ENCODE data around the gene IL34.

Gene IL34

DNA sequence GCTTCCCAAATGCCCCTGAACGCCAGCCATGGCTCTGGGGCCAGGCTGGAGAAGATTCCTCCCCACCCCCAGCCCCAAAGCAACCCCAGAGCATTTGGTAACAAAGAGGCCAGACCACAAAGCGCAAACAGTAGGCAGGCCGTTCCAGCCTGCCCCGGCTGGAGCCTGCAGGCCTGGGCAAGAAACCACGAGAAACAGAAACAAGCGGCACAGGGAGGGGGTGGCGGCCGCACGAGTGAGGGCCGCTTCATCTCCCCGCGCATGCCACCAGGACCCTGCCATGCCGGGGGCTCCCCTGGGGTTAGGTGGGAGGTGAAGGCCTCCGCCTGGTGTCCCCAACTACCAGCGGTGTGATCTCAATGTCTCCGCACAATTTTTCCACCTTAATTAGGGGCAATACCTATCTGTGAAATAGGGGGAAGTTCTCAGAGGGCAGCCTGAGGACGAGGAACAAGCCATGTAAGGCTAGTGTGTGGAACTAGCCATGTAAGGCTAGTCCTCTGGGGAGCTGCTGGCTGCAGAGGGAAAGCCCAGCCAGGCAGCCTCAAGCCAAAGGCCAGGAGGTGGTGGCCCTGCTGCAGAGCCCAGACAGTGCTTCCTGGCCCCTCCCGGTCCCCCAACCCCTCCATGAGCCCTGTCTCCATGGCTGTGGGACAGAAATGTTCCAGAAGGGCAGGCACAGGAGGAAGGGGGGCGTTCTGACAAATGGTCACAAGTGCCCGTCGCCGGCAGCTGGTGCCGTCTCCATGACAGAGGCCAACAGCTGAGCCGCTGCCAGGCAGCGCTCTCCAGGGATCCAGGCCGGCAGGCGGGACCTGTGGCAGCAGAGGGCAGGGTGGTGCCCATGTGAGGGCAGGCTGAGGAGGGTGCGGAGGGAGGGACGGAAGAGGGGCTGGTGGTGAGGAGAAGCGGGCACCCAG lies 54.0 kb downstream of the IL34 start:
- Histone ChIP-seq H4K20me1 (ENCODE audit: insufficient read depth, low read length) (no peaks in the 10 kb centered on the region), H3K4me2 (ENCODE audit: low read depth, low read length) (no peak overlapping the region), H3K9me3 (replicated peaks; ENCODE audit: insufficient read depth, low read length) (no peaks in the 10 kb centered on the region), H3K36me3 (replicated peaks; ENCODE audit: insufficient read depth, low read length) (no peaks in the 10 kb centered on the region), H3F3A (ENCODE audit: insufficient read depth, low read length) (no peaks in the 10 kb centered on the region), H3K27me3 (replicated peaks; ENCODE audit: insufficient read depth, low read length) (no peaks in the 10 kb centered on the region), H3K9ac (ENCODE audit: low read length) (no peak overlapping the region), H3K79me2 (ENCODE audit: low read length) (no peaks in the 10 kb centered on the region), H3K9me2 (replicated peaks; ENCODE audit: insufficient read depth, low read length) (no peaks in the 10 kb centered on the region), H2AFZ (ENCODE audit: low read length) (no peak overlapping the region), H3K27ac (ENCODE audit: low read length) (no peak overlapping the region), H3K4me1 (ENCODE audit: low read length) (no peaks in the 10 kb centered on the region), H3K4me3 (ENCODE audit: low read length) (no peak overlapping the region)
- DNase-seq, result no peak
- TF ChIP-seq EZH2phosphoT487 (IDR thresholded peaks at IDR 0.05; ENCODE audit: low read length) (no peak), CTCF (IDR thresholded peaks at IDR 0.05; ENCODE audit: low read length) (no peak), EZH2 (optimal IDR thresholded peaks at IDR 0.05; ENCODE audit: low read depth, low read length) (no peak)

DNA sequence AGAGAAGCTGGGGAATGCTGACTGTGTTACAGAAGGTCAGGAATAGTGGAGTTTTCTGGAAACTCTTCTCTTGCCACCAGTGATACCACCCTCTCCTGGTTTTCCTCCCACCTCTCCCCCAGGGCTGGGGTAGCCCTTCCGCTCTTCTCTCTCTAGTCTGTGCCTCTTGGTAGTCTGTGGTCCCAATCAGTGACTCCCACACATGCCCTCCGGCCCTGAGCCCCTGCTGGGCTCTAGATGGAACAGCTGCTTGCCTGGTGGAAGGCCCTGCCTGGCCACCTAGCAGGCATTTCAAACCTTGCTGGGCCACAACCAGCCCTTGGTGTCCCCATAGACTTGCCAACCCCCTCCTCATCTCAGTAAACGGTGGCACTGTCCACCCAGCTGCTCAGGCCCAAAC lies 54.7 kb downstream of the IL34 start:
- no peak overlapping the region for H3K4me2 ChIP-seq (ENCODE audit: low read depth, low read length)
- H3K79me2 ChIP-seq (ENCODE audit: low read length), result no peaks in the 10 kb centered on the region
- H4K20me1 ChIP-seq (ENCODE audit: insufficient read depth, low read length), result no peaks in the 10 kb centered on the region
- TF ChIP-seq EZH2phosphoT487 (IDR thresholded peaks at IDR 0.05; ENCODE audit: low read length) (no peak), EZH2 (optimal IDR thresholded peaks at IDR 0.05; ENCODE audit: low read depth, low read length) (no peak), CTCF (IDR thresholded peaks at IDR 0.05; ENCODE audit: low read length) (no peak)
- no peaks in the 10 kb centered on the region for H3K9me3 ChIP-seq (replicated peaks; ENCODE audit: insufficient read depth, low read length)
- H3F3A ChIP-seq (ENCODE audit: insufficient read depth, low read length), result no peaks in the 10 kb centered on the region
- no peaks in the 10 kb centered on the region for H3K4me1 ChIP-seq (ENCODE audit: low read length)
- DNase-seq, result no peak
- H3K27ac ChIP-seq (ENCODE audit: low read length), result no peak overlapping the region
- no peak overlapping the region for H2AFZ ChIP-seq (ENCODE audit: low read length)
- H3K27me3 ChIP-seq (replicated peaks; ENCODE audit: insufficient read depth, low read length), result no peaks in the 10 kb centered on the region
- no peaks in the 10 kb centered on the region for H3K36me3 ChIP-seq (replicated peaks; ENCODE audit: insufficient read depth, low read length)
- H3K9ac ChIP-seq (ENCODE audit: low read length), result no peak overlapping the region
- no peaks in the 10 kb centered on the region for H3K9me2 ChIP-seq (replicated peaks; ENCODE audit: insufficient read depth, low read length)
- H3K4me3 ChIP-seq (ENCODE audit: low read length), result no peak overlapping the region

DNA sequence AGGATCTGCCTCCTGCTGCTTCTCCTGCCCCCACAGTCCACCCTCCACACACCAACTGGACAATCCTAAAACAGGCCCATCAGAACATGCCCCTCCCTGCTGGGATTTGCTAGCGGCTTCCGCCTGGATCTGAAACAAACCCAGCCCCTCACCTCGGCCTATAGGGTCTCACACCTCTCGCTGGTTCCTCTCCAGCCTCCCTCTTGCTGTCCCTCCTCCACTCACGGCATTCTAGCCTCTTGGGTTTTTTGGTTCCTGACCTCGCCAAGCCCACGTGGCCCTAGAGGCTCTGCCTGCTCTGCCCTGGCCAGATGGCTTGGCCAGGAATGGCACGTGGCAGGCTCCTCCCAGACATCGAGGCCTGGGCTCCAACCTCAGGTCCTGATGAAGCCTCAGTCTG lies 55.2 kb downstream of the IL34 start:
- H3K4me1 ChIP-seq (ENCODE audit: low read length), result no peaks in the 10 kb centered on the region
- H3K9me2 ChIP-seq (replicated peaks; ENCODE audit: insufficient read depth, low read length), result no peaks in the 10 kb centered on the region
- TF ChIP-seq CTCF (IDR thresholded peaks at IDR 0.05; ENCODE audit: low read length) (no peak), EZH2 (optimal IDR thresholded peaks at IDR 0.05; ENCODE audit: low read depth, low read length) (no peak), EZH2phosphoT487 (IDR thresholded peaks at IDR 0.05; ENCODE audit: low read length) (no peak)
- H2AFZ ChIP-seq (ENCODE audit: low read length), result no peak overlapping the region
- no peak for DNase-seq
- H3K9me3 ChIP-seq (replicated peaks; ENCODE audit: insufficient read depth, low read length), result no peaks in the 10 kb centered on the region
- no peak overlapping the region for H3K9ac ChIP-seq (ENCODE audit: low read length)
- no peak overlapping the region for H3K4me2 ChIP-seq (ENCODE audit: low read depth, low read length)
- no peaks in the 10 kb centered on the region for H3K27me3 ChIP-seq (replicated peaks; ENCODE audit: insufficient read depth, low read length)
- no peaks in the 10 kb centered on the region for H3K36me3 ChIP-seq (replicated peaks; ENCODE audit: insufficient read depth, low read length)
- H3K79me2 ChIP-seq (ENCODE audit: low read length), result no peaks in the 10 kb centered on the region
- no peaks in the 10 kb centered on the region for H3F3A ChIP-seq (ENCODE audit: insufficient read depth, low read length)
- no peak overlapping the region for H3K4me3 ChIP-seq (ENCODE audit: low read length)
- H4K20me1 ChIP-seq (ENCODE audit: insufficient read depth, low read length), result no peaks in the 10 kb centered on the region
- no peak overlapping the region for H3K27ac ChIP-seq (ENCODE audit: low read length)
